HG03135 (cell line): ENCODE measurements around the gene RAP1GAP.

Experiments used
- ATAC-seq: cut with Tn5 transposase; IDR thresholded peaks from one replicate; pipeline ENCODE4 v1.9.1; 2021; ENCODE audit warnings: mild to moderate bottlenecking, moderate library complexity; ENCODE audit not compliant: unreplicated experiment

RAP1GAP gene

DNA sequence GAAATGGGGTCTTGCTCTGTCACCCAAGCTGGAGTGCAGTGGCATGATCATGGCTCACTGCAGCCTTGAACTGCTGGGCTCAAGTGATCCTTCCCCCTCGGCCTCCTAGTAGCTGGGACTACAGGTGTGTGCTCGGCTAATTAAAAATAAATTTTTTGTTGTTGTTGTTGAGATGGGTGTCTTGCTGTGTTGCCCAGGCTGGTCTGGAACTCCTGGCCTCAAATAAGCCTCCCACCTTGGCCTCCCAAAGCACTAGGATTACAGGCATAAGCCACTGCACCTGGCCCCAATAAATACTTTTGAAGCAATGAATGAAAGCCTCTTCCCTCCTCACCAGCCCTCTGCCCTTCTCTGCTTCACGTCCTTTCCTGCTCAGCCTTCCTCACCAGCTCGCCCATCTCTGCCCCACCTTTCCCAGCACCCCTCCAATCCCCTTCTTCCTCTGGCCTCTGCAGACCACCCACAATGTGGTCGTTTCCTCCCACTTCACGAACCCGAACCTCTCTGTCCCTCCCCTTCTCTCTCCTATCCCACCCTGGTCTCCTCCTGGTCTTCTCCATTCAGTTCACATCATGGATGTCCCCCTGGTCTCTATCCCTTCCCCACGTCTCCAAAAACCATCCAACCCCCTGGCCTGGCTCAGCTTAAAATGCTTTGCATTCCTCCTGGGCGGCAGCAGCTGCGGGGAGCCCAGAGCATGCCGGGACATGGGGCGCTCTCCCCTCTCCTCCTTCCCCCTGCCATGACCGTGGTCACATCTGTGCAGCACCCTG is 38.4 kb downstream of the RAP1GAP start:
- no peak for ATAC-seq

DNA sequence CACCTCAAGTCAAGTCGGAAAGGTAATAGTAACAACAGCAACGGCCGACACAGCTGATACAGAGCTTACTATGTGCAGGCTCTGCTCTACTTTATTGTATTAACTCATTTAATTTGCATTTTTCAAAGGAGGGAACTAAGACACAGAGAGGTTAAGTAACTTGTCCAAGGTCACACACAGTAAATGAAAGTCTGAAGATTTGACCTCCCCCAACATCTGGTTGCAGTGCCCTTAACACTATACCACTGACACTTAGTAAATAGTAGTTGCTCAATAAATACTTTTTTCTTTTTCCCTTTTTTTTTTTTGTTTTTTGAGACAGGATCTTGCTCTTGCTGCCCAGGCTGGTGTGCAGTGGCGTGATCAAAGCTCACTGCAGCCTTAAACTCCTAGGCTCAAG is 39.2 kb downstream of the RAP1GAP start:
- ATAC-seq, result no peak

DNA sequence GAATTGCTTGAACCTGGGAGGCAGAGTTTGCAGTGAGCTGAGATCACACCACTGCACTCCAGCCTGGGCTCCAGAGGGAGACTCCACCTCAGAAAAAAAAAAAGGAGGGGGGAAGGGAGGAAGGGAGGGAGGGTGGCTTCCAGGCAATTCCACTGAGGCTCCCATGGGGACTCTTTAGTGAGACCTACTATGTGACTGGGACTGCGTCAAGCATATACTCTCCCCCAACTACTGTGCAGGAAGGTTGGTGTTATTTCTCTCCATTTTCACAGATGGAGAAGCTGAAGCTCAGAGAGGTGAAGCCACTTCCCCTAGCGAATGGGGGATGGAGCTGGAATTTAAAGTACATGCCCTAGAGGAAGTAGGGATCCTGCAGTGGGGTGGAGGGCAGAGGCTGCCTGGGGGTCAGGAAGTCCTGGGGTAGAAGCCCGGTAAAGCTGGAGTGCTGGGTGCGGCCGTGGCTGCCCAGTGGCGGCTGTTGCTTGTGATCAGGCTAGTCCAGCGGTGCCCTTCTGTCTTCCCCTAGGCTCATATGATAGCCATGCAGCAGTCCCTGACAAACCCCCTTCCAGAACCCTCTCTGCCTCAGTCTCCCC is 40.3 kb downstream of the RAP1GAP start:
- no peak for ATAC-seq

DNA sequence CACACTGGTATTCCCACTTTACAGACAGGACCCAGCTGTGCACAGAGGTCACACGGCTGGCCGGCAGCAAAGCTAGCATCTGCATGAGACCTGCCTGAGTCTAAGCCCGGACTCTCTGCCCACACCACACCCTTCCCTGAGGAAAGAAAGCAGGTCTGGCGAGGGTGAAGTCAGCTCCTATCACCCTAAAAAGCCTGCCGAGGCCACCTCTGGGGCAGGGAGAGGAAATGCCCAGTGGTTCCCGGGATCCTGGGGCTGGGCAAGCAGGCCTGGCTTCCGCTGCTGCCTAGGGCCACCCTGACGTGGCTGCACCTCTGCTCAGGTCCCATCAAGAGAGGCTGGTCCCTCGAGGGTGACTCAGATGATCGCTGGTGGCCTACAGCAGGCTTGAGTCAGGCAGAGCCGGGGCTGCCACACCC is 42.2 kb downstream of the RAP1GAP start:
- ATAC-seq, result no peak

DNA sequence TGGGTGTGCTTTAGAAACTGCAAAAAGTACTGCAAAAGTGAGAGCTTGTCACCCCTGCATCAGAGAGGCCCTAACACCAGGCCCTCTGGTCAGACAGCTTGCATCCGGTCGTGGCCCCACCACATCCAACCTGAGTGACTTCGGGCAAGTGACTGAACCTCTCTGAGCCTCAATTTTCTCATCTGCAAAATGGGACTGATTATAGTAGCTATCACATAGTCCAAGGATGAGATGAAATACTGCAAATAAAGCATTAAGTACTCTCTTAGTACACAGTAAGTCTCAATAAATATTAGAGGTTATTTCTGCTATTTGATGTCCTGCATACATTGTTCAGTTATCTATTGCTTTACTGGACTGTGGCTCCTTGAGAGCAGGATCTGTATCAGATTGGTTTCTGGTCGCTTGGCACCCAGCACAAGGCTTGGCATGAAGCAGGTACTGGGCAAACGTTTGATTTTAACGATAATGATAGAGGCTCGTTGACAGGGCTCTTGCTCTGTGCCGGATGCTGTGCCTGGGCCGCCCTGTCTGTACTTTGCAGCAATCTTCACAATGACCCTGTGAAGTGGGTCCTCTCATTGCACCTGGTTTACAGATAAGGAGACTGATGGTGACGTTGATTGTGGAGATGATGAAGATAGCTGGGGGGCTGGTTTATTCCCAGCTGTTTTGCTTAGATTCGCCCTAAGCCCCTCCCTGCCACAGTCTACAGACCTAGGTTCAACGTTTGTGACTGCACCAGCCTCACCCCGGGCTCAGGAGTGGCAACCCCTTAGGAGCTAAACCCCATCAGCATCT is 43.6 kb downstream of the RAP1GAP start:
- no peak for ATAC-seq

DNA sequence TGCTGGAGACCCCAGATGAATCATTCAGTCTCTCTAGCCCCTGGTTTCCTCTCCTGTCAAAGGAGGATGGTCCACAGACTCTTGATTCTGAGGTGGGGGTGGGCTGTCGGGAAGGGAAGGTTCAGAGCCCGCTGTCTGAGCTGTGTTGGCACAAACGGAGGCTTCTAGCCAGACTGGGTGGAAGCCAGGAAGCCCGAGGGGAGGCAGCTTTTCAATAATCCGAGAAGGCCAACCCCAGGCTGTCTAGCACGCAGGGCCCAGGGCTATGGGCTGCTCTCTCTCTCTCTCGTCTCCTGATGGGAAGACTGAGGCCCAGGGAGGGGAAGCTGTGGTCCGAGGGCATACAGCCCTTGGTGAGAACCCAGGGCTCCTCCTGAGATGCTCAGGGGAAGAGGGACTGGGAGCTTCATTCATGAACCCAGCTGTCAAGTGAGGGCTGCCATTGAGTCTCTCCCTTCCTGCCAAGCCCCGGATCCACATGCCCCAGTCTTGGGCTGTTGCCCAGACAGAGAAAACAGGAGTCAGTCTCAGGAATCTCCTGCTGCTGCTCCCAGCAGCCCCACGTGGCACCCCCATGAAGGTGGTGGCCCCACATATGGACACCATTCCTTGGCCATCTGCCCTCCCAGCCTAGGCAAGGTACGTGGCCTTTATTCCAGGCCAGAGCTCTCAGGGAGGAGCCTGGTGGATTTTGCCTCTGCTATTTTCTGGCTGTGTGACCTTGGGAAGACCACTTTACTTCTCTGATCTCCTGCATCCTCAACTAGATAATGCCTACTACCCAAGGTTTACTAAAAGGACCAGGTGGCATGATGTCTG is 44.4 kb downstream of the RAP1GAP start:
- no peak for ATAC-seq

DNA sequence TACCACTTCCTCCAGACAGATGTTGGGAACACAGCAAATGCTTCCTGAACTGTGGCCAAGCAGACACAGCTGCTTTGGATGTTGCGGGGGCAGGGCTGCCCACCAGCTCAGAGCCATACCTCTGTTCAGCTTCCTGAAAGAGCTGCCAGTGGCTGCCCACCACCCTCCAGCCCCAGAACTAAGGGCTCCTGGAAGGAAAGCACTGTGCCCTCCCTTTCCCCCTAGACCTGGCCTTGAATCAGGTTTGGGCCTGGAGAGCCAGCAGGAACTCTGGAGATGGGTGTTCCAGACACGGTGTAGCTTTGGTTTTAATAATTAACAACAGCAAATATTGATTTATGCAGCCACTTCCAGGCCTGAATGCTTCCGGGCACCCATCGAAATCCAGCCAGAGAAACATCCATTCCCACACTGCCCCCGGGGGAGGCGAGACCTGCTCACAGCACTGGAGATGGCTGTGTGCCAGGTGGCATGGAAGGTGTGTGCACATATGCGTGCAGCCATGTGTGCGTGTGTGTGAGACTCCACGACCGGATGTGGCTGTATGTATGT is 45.7 kb downstream of the RAP1GAP start:
- no peak for ATAC-seq

DNA sequence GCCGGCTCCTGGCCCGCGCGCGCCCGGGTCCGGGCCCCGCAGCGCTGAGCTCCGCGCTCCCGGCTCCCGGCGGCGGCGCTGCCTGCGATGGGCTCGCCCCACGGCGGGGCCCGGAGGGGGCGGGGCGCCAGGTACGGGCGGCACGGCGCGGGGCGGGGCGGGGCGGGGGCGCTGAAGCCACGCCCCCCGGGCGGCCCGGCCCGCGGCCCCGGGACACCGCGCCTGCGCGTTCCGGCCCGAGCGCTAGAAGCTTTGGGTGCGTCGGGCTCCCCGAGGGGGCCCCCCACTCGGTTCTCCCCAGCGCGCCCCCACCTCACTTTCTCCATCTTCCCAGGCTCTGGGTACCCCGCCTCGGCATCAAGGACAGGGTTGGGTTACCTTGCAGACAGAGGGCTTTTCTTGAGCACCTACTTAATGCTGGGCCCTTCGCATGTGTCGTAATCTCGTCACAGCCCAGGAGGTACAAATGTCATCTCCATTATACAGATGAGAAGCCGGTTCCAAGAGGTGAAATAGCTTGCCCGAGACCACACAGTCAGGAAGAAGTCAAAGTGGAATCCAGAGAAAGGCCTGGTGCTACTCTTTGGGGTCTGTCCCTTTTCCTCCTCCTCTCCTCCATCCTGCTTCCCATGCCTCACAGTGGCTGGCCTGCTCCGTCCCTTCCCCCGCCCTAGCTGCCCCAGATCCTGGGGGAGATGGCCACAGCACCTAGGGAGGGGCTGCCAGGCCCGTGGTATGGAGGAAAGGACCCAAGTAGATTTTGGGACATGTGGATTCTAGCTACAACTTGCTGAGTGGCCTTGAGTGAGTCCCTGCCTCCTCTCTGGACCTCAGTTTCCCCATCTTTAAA is 46.5 kb downstream of the RAP1GAP start:
- ATAC-seq, result no peak

DNA sequence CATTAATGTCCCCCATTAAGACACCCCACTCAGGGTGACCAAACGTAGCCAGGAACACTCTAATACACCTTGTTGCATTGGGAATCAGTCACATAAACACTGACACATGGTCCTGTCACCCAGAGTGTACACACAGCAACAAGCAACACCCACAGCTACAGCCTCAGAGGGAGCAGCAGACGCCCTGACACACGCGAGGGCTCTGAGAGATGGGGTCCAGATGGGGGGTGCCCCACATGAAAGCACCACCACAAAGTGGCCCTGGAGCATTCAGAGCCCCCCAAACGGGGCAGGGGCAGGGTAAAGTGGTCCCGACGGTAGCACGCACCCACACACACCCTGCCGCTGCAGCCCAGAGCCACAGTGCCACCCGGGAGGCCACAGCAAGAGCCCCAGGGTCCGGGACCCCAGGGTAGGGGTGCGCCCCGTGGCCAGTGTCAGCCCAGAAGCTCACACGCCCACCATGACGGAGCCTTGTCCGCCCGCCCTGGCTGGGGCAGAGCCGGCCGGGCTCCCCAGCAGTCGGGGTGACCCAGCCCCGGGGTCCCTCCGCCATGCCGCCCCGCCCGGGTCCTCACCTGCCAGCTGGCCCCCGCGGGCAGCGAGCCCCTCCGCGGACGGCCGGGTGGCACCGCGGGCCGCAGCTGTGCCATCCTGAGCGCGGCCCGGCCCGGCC is 47.3 kb downstream of the RAP1GAP start:
- ATAC-seq, result no peak

DNA sequence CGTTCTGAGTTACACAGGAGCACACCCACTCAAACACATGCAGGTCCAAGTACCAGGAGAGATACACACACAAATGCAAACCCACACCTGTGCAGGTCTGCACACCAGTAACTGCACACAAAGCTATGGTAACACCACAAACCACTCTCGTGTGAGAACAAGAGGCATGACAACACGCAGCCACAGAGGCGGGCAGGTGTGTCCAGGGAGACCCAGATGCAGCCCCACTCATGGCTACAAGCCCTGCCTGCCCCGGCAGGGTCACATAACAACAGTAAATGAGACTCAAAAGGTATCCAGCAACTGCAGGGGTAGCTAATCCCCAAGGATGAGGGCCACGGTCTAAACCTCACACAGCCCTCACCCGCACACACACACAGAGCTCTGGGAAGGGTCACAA is 48.1 kb downstream of the RAP1GAP start:
- no peak for ATAC-seq

DNA sequence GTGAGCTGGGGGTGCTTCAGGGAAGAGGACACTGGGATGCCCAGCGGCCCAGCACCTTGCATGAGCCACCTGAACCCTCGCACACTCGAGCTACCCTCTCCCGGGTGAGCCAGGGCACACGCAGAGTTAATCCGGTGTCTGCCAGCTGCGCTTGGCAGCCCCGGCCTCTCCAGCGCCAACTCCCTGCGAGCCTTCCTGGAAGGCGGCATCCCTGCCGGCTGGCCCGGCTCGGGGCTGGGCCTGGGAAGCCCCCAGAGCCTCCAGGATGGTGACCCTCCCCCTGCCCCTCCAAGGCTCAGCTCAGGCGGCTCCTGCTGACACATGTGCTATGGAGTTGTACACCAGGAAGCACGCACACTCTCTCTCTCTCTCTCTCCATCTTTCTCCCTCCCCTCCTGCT is 48.7 kb downstream of the RAP1GAP start:
- no peak for ATAC-seq

DNA sequence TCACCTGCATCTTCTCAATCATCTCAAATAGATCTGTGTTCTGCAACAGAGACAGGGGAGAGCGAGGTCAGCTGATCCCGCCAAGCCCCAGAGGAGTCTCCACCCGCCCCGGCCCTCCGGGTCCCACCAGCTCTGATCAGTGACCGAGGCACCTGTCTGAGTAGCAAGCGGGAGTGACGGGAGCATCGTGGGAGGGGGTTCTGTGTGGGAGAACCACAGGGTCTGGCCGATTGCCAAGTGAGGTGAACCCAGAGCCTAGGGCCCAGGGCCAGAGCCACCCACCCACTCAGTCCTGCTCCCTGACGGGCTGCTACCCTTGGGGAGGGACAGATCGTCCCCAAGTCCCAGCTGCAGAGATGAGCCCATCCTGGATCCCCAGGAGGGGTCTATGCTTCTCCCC is 49.1 kb downstream of the RAP1GAP start:
- no peak for ATAC-seq

DNA sequence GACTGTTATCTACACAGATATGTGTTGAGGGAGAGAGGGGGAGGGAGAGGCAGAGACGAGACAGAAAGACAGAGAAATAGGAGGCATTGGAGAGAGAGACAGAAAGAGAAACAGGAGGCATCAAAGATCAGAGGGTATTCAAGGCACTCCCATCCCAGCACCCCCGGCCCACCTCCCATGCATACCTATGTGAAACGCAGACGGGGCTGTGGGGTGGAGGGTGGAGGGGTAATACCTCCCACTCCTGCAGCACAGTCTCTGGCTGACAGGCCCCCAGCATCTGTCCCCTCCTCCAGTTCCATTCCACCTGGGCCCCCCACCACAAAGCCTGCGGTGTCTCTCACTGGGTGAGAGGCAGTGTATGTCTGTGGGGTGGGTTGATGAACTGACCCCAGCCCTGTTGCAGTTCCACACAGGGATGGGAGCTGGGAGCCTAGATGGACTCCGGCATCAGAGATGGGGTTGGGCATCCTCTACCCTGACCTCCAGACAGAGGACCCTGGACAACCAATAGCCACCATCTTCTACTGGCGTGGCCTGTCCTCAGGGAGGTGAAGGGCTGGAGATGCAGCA is 49.7 kb downstream of the RAP1GAP start:
- ATAC-seq, result no peak

DNA sequence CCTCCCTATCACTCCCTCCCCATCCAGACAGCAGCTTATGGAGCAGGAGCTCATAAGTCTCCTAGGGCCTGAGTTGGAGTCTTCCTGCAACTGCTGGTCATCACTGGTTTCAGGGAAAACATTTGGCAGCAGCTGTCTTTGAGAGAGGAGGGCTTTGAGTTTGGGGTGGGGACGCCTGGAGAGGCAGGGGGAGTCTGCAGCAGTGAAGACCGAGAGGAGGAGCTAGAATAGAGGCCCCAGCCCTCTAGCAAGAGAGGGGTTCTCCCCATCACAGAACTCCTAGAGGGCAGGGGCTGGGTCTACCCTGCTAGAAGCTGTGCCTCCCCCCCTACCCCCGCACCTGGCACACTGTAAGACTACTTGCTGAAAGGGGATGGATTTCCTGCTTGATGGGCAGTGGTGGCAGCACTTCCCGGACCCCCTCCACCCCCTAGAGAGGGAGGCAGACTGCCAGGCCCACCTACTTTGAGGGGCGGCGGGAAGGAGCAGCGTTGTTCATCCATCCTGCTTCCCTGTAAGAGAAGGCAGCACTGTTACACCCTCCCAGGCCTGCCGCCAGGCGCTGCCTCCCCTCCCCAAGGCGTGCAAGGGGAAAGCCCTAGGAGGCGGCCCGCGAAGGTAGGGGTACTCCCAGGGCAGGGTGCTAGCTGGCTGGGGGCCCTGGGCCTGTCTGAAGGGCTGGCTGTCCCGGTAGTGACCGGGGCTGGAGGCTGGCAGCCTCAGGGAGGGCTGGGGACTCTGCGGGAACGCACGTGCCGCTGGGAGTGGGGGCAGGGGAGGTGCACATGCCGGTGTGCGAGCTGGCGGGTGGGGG is 50.4 kb downstream of the RAP1GAP start:
- no peak for ATAC-seq

DNA sequence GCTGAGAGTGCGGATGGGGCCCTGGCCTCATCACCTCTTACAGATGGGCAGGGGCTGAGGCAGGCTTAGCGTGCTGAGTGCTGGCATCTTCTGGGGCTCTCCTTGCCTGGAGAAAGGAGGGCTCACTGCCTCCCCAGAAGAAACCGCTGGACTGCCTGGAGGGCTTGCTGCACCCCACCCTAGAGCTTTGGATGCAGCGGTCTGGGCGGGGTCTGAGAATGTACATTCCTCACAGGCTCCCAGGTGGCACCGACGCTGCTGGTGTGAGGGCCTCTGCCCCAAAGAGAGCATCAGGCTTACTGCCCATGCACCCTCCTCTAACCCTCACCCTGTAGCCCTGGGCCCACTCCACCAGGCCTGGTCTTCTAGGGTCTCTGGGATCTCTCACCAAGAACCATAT is 51.1 kb downstream of the RAP1GAP start:
- no peak for ATAC-seq

DNA sequence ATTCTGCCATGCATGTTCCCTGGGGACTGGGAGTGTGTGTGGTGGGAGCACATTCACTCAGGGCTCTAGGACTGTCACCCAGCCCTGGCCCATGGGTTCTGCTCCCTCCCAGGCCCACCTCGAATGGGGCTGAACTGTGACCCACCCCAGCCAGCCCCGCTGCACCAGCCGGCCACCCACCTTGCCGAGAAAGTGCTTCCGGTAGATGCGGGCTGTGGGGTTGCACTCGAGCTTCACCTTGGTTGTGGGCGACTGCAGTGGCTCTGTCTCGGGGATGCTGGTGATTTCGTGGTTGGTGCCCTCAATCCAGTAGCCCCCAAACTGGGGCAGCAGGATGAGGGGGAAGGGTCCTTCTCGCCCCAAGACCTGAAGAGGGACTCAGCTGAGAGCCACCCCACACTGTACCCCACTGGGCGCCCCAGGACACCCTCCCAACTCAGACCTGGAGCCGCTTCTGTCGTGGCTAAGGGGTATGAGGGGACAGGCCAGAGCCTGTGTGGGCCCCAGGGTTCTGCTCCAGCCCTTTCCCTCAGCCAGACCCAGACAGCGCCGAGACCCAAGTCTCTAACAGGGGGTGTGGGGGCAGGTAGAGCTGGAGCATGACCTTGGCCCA is 51.9 kb downstream of the RAP1GAP start:
- ATAC-seq, result no peak

DNA sequence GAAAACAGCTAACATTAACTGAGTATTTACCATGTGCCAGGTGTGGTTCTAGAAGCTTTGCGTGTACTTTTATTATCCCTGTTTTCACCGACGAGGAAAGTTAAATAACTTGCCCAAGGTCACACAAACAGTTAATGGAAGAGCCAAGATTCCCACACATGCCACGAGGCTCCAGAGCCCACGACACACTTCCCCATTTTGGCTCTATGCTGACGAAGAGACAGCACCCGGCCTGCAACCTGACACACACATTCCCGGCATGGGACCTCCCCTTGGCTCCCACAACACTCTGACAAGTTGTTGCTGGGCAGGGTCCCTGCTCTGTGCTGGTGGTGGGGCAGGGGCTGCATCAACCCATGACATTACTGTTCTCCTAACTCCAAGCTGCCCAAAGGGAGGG is 52.8 kb downstream of the RAP1GAP start:
- ATAC-seq, result no peak
